Measurements from ENCODE around the gene INSC. TPM values are rescaled to one million over a fixed set of nuclear protein-coding genes. Genes with fewer than 3 reads are reported as not detected.

Gene INSC
- total and polyA plus RNA-seq, 2 of the 8 experiments (the other 6 are each of a cell fraction or from before 2014, with no cell fraction given) = 0.58 to 0.59 TPM

GRCh38 chr11:15119352-15119751 is 4.6 kb downstream of the INSC start:
- no peaks in the 10 kb centered on the region for H3K79me1 ChIP-seq (ENCODE audit: low read depth, low read length)
- no peak overlapping the region for H3K23ac ChIP-seq (ENCODE audit: insufficient read length)
- H2AK5ac ChIP-seq (ENCODE audit: low read depth, low read length) = no peak overlapping the region
- H3K36me3 ChIP-seq (ENCODE audit: control insufficient read depth in 2 of 4, insufficient read depth in 4 of 4, low read length in 3 of 4) = no peaks in the 10 kb centered on the region
- H2BK12ac ChIP-seq (ENCODE audit: low read depth, low read length) = no peak overlapping the region
- H3K4me2 ChIP-seq (ENCODE audit: insufficient read depth in 1 of 2, low read depth in 2 of 2, low read length in 2 of 2) = no peak overlapping the region
- CTCF ChIA-PET (ENCODE audit: partially characterized antibody) = interaction anchor here (1.0 to 4.4 kb wide), 6 partner anchors 20 to 150 kb away, joined by 3 to 32 read pairs (median 4); no protein-coding TSS in a partner anchor
- no peak overlapping the region for H3K14ac ChIP-seq (ENCODE audit: insufficient read length)
- WGBS, 2 experiments (ENCODE audit: extremely low coverage in 1 of 2, insufficient coverage in 1 of 2, insufficient read length in 1 of 2, insufficient replicate concordance in 2 of 2, low coverage in 1 of 2, low lambda C conversion rate in 2 of 2, missing lambda C conversion rate in 1 of 2) = 85% methylated on average over 4 of the region's 4 CpGs; no CpG with 5 or more reads in 1 of the 2 experiments
- no peak overlapping the region for H4K8ac ChIP-seq (ENCODE audit: extremely low read depth, insufficient read depth, low read length)
- H3K9me3 ChIP-seq (ENCODE audit: insufficient read depth in 2 of 2, low read depth in 1 of 2, low read length in 1 of 2) = no peaks in the 10 kb centered on the region
- H4K91ac ChIP-seq (replicated peaks; ENCODE audit: insufficient read length, low read length) = no peak overlapping the region
- no peak overlapping the region for H2BK120ac ChIP-seq (replicated peaks; ENCODE audit: low read depth, low read length)
- no peak overlapping the region for H3K18ac ChIP-seq (ENCODE audit: extremely low read depth, low read length)
- no peak for DNase-seq (ENCODE audit: low read depth in 1 of 2, low spot score in 2 of 2)
- H2AFZ ChIP-seq (ENCODE audit: low read length) = no peak overlapping the region
- H3K23me2 ChIP-seq (ENCODE audit: low read depth, low read length) = peaks cover 5% of the 10 kb centered on the region; the same call in 1 of the 2 replicates
- H3K27ac ChIP-seq (ENCODE audit: low read depth, low read length) = no peak overlapping the region
- no peak overlapping the region for H2BK5ac ChIP-seq (ENCODE audit: low read depth, low read length)
- no peak overlapping the region for H3K4me3 ChIP-seq (ENCODE audit: extremely low read depth in 1 of 4, insufficient read depth in 2 of 4, low read depth in 3 of 4, low read length in 4 of 4)
- H3K4ac ChIP-seq (replicated peaks; ENCODE audit: insufficient read length, low read depth, low read length) = no peak overlapping the region
- H4K5ac ChIP-seq (ENCODE audit: insufficient read length, low read depth, low read length) = no peak overlapping the region
- peaks cover 0 to 3% (median under 1%) of the 10 kb centered on the region in 4 experiments; a peak in 1 of 7 replicates for H3K4me1 ChIP-seq (replicated peaks in 1 of 4; ENCODE audit: control insufficient read depth in 3 of 4, insufficient read depth in 4 of 4, low read length in 3 of 4)
- no peak for FAIRE-seq
- peaks cover 0 to 16% (median 9%) of the 10 kb centered on the region in 4 experiments; a peak in 5 of 7 replicates for H3K27me3 ChIP-seq (replicated peaks in 1 of 4; ENCODE audit: control insufficient read depth in 3 of 4, extremely low read depth in 1 of 4, insufficient read depth in 3 of 4, low read length in 3 of 4)
- H3K56ac ChIP-seq (replicated peaks; ENCODE audit: insufficient read length, low read depth, low read length) = no peak overlapping the region
- no peak overlapping the region for H3K9ac ChIP-seq (replicated peaks in 1 of 4; ENCODE audit: extremely low read depth in 1 of 4, low read depth in 3 of 4, low read length in 3 of 4)
- H2BK15ac ChIP-seq (ENCODE audit: low read length) = no peak overlapping the region
- H3K79me2 ChIP-seq (ENCODE audit: control insufficient read depth in 1 of 2, insufficient read depth in 2 of 2, low read length in 2 of 2) = no peaks in the 10 kb centered on the region
- H4K20me1 ChIP-seq (replicated peaks in 1 of 2; ENCODE audit: control insufficient read depth in 1 of 2, insufficient read depth in 2 of 2, low read length in 2 of 2) = peaks cover 0 to 2% of the 10 kb centered on the region in 2 experiments
- POLR2A ChIA-PET (ENCODE audit: partially characterized antibody) = no interaction called here
- no peak overlapping the region for H2BK20ac ChIP-seq (ENCODE audit: low read length)
- TF ChIP-seq JUND (IDR thresholded peaks at IDR 0.05; ENCODE audit: low read length) (no peak), RXRA (IDR thresholded peaks at IDR 0.05; ENCODE audit: insufficient read depth, low read depth, low read length) (no peak), CHD2 (IDR thresholded peaks at IDR 0.05; ENCODE audit: low read length) (no peak), BRCA1 (IDR thresholded peaks at IDR 0.05; ENCODE audit: low read depth, low read length) (no peak), SP1 (IDR thresholded peaks at IDR 0.05; ENCODE audit: low read depth, low read length) (no peak), SIX5 (IDR thresholded peaks at IDR 0.05; ENCODE audit: low read depth, low read length) (no peak), NANOG (IDR thresholded peaks at IDR 0.05; ENCODE audit: insufficient read depth, low read depth, low read length, poor library complexity, severe bottlenecking) (no peak)
